Neural progenitor cell (in vitro differentiated cells): ENCODE results near the gene CENPC. TPM values are rescaled to one million over a fixed set of nuclear protein-coding genes. Genes with fewer than 3 reads are reported as not detected.
"Not testable (repeated sequence)": the region's sequence is repeated elsewhere in the genome, so short reads cannot be mapped to it uniquely, and the experiment has no call there.

Experiments used
- DNase-seq: peaks from one replicate; pipeline ENCODE4 v3.0.0-alpha.2; 2016; ENCODE audit warnings: low spot score
- H2AFZ ChIP-seq: fragments of 200-600 bp; sonication (generic); replicated peaks from 2 replicates; pipeline ENCODE4 v1.6.1; 2016; ENCODE audit warnings: antibody characterized with exemption
- H3F3A ChIP-seq: fragments of 200-600 bp; sonication (generic); 2 replicates; pipeline ENCODE4 v1.6.1; 2016; ENCODE audit warnings: antibody characterized with exemption, low read depth
- H3K27ac ChIP-seq: fragments of 200-600 bp; sonication (generic); 2 replicates; pipeline ENCODE4 v1.5.1; 2016; ENCODE audit warnings: mild to moderate bottlenecking
- H3K27me3 ChIP-seq: fragments of 200-600 bp; sonication (generic); 2 replicates; pipeline ENCODE4 v1.6.1; 2016; ENCODE audit warnings: mild to moderate bottlenecking, moderate library complexity
- H3K36me3 ChIP-seq: fragments of 200-600 bp; sonication (generic); 2 replicates; pipeline ENCODE4 v1.5.1; 2016
- H3K4me1 ChIP-seq: fragments of 200-600 bp; sonication (generic); 2 replicates; pipeline ENCODE4 v1.6.1; 2016; ENCODE audit warnings: mixed run types
- H3K4me2 ChIP-seq: fragments of 200-600 bp; sonication (generic); 2 replicates; pipeline ENCODE4 v1.6.1; 2016
- H3K4me3 ChIP-seq: fragments of 200-600 bp; sonication (generic); 2 replicates; pipeline ENCODE4 v1.5.1; 2016
- H3K79me2 ChIP-seq: fragments of 200-600 bp; sonication (generic); 2 replicates; pipeline ENCODE4 v1.6.1; 2016; ENCODE audit warnings: low read depth
- H3K9ac ChIP-seq: fragments of 200-600 bp; sonication (generic); 2 replicates; pipeline ENCODE4 v1.6.1; 2016
- H3K9me3 ChIP-seq: fragments of 200-600 bp; sonication (generic); 2 replicates; pipeline ENCODE4 v1.5.1; 2016; ENCODE audit warnings: low read depth
- H4K20me1 ChIP-seq: fragments of 200-600 bp; sonication (generic); 2 replicates; pipeline ENCODE4 v1.6.1; 2016; ENCODE audit warnings: low read depth
- H3K27ac Mint-ChIP-seq: 3 replicates; pipeline ENCODE4 v1.8.0; 2021; ENCODE audit warnings: mixed read lengths
- H3K27me3 Mint-ChIP-seq: 2 replicates; pipeline ENCODE4 v1.8.0; 2022; ENCODE audit warnings: low read depth, mild to moderate bottlenecking, inconsistent platforms, moderate library complexity, mixed read lengths; ENCODE audit not compliant: insufficient read depth
- H3K36me3 Mint-ChIP-seq: 3 replicates; pipeline ENCODE4 v1.8.0; 2021; ENCODE audit warnings: mixed read lengths
- H3K4me1 Mint-ChIP-seq: 3 replicates; pipeline ENCODE4 v1.8.0; 2021; ENCODE audit warnings: mixed read lengths
- H3K4me3 Mint-ChIP-seq: 3 replicates; pipeline ENCODE4 v1.8.0; 2021; ENCODE audit warnings: mild to moderate bottlenecking, moderate library complexity, mixed read lengths
- H3K9me3 Mint-ChIP-seq: 3 replicates; pipeline ENCODE4 v1.8.0; 2020; ENCODE audit warnings: mixed read lengths
- EZH2 ChIP-seq: fragments of 200-600 bp; sonication (generic); IDR thresholded peaks from 2 replicates; pipeline ENCODE4 v1.6.1; 2017; ENCODE audit warnings: antibody characterized with exemption, mild to moderate bottlenecking, moderate library complexity
- EZH2phosphoT487 ChIP-seq: fragments of 200-600 bp; sonication (generic); IDR thresholded peaks from 2 replicates; pipeline ENCODE4 v1.6.1; 2017; ENCODE audit warnings: antibody characterized with exemption
- total RNA-seq: library from RNA; depleted of rRNA; stranded (reverse); fragments of >200 nt; gene quantifications from 2 replicates; pipeline ENCODE4 v1.2.3, GENCODE V29; 2015; ENCODE audit warnings: low replicate concordance
- TF ChIP-seq, protein P1 (sequence below): fragments of 200-600 bp; sonication (generic); IDR thresholded peaks from 2 replicates; pipeline ENCODE4 v1.5.1; 2017; ENCODE audit warnings: antibody characterized with exemption, mild to moderate bottlenecking

CENPC gene
- total RNA-seq, 1 donor from 2014 or later: 85.2 TPM

DNA sequence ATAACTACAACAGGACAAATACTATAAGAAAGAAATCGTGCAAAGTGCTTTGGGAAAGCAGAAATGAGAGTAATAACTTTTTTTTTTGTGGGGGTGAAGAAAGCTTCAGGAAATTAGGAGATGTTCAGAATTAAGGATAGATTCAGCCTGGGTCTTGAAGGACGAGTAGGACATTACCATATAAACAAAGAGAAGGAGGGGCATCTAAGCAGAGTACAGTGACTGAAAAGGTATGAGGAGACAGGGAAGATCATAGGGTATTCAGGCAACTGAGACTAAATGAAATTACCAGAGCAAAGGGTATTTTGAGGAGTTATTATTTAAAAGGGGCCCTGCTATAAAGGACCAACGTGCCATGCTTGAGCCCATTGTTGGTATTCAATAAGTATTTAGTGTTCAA lies 10.1 kb upstream of the CENPC start:
- Histone ChIP-seq H2AFZ (no peak overlapping the region), H3K4me2 (no peak overlapping the region), H3K79me2 (no peaks in the 10 kb centered on the region), H3F3A (no peaks in the 10 kb centered on the region), H3K9me3 (no peaks in the 10 kb centered on the region), H3K4me1 (no peaks in the 10 kb centered on the region), H4K20me1 (no peaks in the 10 kb centered on the region), H3K9ac (no peak overlapping the region), H3K36me3 (no peaks in the 10 kb centered on the region), H3K27me3 (no peaks in the 10 kb centered on the region), H3K27ac (no peak overlapping the region), H3K4me3 (no peak overlapping the region)
- Mint-ChIP-seq H3K9me3 (no peaks in the 10 kb centered on the region), H3K27ac (no peak overlapping the region), H3K27me3 (no peaks in the 10 kb centered on the region), H3K4me1 (no peaks in the 10 kb centered on the region), H3K4me3 (no peak overlapping the region), H3K36me3 (no peaks in the 10 kb centered on the region)
- TF ChIP-seq EZH2phosphoT487 (no peak), EZH2 (no peak)
- TF ChIP-seq, protein P1, sequence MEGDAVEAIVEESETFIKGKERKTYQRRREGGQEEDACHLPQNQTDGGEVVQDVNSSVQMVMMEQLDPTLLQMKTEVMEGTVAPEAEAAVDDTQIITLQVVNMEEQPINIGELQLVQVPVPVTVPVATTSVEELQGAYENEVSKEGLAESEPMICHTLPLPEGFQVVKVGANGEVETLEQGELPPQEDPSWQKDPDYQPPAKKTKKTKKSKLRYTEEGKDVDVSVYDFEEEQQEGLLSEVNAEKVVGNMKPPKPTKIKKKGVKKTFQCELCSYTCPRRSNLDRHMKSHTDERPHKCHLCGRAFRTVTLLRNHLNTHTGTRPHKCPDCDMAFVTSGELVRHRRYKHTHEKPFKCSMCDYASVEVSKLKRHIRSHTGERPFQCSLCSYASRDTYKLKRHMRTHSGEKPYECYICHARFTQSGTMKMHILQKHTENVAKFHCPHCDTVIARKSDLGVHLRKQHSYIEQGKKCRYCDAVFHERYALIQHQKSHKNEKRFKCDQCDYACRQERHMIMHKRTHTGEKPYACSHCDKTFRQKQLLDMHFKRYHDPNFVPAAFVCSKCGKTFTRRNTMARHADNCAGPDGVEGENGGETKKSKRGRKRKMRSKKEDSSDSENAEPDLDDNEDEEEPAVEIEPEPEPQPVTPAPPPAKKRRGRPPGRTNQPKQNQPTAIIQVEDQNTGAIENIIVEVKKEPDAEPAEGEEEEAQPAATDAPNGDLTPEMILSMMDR: no peak
- no peak for DNase-seq

DNA sequence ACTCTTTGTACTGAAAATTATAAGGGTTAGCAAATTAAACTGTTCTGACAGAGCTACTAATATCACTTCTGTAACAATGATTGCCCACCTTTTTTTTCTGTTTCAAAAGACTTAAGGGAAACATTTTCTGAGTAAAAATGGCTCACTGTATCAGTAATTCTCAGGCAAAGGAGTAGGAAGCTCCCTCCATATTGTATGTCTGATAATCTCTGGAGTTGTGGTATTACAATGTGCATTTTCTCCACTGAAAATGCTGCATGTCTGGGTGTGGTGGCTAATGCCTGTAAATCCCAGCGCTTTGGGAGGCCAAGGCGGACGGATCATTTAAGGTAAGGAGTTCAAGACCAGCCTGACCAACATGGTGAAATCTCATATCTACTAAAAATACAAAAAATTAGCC lies 8.8 kb upstream of the CENPC start:
- no peaks in the 10 kb centered on the region for H3K27me3 Mint-ChIP-seq
- H3K36me3 Mint-ChIP-seq: no peaks in the 10 kb centered on the region
- no peak overlapping the region for H3K27ac Mint-ChIP-seq
- H3K4me3 Mint-ChIP-seq: no peak overlapping the region
- no peaks in the 10 kb centered on the region for H3K4me1 Mint-ChIP-seq
- Histone ChIP-seq H3K4me2 (no peak overlapping the region), H3K4me3 (no peak overlapping the region), H3K4me1 (no peaks in the 10 kb centered on the region), H3K9ac (no peak overlapping the region), H3F3A (no peaks in the 10 kb centered on the region), H3K36me3 (no peaks in the 10 kb centered on the region), H3K79me2 (no peaks in the 10 kb centered on the region), H3K9me3 (no peaks in the 10 kb centered on the region), H2AFZ (no peak overlapping the region), H4K20me1 (no peaks in the 10 kb centered on the region), H3K27me3 (no peaks in the 10 kb centered on the region), H3K27ac (no peak overlapping the region)
- TF ChIP-seq, protein P1: no peak
- no peak for TF ChIP-seq EZH2
- TF ChIP-seq EZH2phosphoT487: no peak
- no peak for DNase-seq
- no peaks in the 10 kb centered on the region for H3K9me3 Mint-ChIP-seq

DNA sequence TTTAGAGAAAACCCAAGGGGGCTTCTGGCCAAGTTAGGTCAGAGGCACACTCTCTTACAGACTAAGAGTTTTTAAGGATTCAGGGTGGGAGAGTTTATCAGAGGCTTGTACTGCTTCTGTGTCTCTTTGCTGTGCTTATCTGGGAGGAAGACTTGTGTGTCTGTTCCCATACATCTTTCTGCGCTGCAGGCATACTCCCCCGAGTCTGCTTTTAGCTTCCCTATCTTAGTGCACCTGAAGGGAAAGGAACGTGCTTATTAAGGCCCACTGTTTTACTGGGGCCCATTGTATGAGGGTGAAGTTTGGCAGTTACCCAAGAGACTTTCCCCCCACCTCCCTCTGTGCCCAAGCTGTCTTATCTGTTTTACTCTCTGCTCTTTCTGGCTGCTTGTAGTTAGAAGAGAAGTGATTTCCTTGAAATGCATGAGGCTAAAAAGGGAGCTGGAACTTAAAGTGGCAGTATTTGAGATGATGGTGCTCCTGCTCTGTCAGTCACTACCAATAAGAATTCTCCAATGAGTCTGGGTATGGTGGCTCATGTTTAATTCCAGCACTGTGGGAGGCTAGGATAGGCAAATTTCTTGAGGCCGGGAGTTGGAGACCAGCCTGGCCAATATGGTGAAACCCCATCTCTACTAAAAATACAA lies 7.0 kb upstream of the CENPC start:
- H3K4me3 ChIP-seq, H3K27ac ChIP-seq, H3K9me3 ChIP-seq, H3F3A ChIP-seq, H3K4me1 Mint-ChIP-seq, H3K27me3 ChIP-seq, H3K4me2 ChIP-seq, H3K27ac Mint-ChIP-seq, H3K9ac ChIP-seq, H3K9me3 Mint-ChIP-seq, H3K4me1 ChIP-seq, H3K27me3 Mint-ChIP-seq, H3K4me3 Mint-ChIP-seq, H3K79me2 ChIP-seq, DNase-seq, H4K20me1 ChIP-seq, H3K36me3 ChIP-seq, H3K36me3 Mint-ChIP-seq: not testable (repeated sequence)
- peak overlapping the region; percentile 6 for H2AFZ ChIP-seq

DNA sequence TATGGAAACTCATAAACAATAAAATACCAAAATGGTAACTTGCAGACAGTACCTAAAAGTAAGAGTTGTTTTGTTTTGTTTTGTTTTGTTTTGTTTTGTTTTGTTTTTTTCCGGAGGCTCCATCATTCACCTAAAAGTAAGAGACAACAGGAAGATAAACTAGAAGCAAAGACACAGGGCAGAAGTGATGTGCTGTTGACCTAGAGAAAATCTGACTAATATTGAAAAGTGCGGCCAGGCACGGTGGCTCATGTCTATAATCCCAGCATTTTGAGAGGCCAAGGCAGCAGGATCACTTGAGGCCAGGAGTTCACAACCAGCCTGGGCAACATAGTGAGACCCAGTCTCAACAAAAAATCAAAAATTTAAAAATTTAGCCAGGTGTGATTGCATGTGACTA lies 5.6 kb upstream of the CENPC start:
- peaks cover 3% of the 10 kb centered on the region for H3K4me1 Mint-ChIP-seq
- DNase-seq: no peak
- H3F3A ChIP-seq: no peaks in the 10 kb centered on the region
- H3K9me3 ChIP-seq: no peaks in the 10 kb centered on the region
- H3K36me3 Mint-ChIP-seq: no peaks in the 10 kb centered on the region
- H3K36me3 ChIP-seq: no peaks in the 10 kb centered on the region
- no peak overlapping the region for H3K9ac ChIP-seq
- no peak overlapping the region for H2AFZ ChIP-seq
- H3K9me3 Mint-ChIP-seq: no peaks in the 10 kb centered on the region
- H3K27ac ChIP-seq: no peak overlapping the region
- no peaks in the 10 kb centered on the region for H3K27me3 ChIP-seq
- TF ChIP-seq, protein P1: no peak
- TF ChIP-seq EZH2 (no peak), EZH2phosphoT487 (no peak)
- H3K79me2 ChIP-seq: no peaks in the 10 kb centered on the region
- H3K4me3 Mint-ChIP-seq: no peak overlapping the region
- H3K4me1 ChIP-seq: peaks cover 4% of the 10 kb centered on the region
- no peak overlapping the region for H3K4me2 ChIP-seq
- peaks cover 3% of the 10 kb centered on the region for H3K27me3 Mint-ChIP-seq
- H4K20me1 ChIP-seq: no peaks in the 10 kb centered on the region
- H3K4me3 ChIP-seq: no peak overlapping the region
- no peak overlapping the region for H3K27ac Mint-ChIP-seq
